ENCODE results near the gene SLMAP.

SLMAP gene

DNA sequence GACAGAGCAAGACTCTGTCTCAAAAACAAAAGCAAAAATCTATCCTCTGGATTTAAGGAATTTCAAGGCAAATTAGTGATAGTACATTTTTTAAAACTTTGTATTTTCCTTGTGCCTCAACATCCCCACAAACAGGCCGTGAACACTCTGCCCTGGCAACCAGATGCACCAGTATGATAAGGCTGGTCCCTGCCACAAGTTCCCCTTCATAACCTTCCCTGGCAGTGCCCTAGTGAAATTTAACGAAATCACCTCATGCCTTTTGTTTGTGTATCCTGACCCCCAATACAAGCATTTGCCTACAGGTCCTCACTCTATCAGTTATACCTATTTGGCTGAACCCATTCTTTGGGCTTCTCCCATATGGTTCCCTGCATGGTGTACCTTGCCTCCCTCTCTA is 144.7 kb downstream of the SLMAP start:
- DNase-seq: no peak

DNA sequence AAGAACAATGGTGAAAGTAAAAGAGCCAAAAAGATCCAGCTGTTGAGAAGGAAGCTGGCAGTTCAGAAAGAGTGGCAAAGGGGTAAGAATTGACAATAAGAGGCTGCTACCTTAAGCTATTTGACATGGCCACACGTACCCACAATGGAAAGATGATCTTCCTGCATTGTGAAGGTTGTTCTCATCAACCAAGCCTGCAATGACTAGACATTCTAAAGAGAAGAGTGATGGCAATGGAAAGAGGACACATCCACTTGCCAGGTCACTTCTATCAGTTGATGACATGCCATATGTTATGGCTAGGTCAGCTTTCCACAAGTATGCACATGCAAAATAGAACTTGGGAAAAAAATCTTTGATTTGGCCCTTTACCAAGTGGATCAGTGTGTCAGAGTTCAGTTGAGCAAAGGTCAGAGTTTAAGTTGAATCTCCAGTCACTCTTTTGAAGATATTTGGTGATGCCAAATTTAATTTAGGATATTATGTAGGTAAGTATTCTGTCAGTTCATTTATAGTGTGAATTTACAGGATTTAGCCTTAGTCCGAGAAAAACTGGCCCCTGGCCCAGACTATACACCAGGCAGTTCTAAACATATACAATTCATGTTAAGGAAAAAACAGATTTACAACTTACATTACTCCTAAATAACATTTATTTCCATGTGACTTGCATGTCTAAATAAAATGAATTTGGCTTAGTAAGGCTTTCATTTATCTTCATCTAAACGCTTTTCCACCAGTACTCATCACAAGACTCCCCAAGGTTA is 147.2 kb downstream of the SLMAP start:
- no peak for DNase-seq

DNA sequence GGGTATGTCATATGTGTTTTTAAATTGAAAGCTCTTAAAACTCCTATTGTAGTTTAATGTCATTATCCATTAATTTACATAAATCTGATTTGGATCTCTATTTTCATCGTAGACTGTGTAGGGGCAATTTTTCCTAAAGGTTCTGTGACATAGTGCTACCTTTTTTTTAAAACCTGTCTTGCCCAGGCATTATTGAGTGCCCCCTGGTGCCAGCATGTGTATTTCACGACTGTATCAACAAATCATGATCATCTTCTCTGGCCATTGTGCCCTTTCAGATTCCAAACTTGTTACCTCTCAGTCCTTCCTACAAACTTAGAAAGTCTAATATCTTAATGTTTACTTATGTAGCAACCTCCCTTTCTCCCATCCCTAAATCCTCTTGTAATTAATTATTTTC is 154.9 kb downstream of the SLMAP start:
- no peak for DNase-seq

DNA sequence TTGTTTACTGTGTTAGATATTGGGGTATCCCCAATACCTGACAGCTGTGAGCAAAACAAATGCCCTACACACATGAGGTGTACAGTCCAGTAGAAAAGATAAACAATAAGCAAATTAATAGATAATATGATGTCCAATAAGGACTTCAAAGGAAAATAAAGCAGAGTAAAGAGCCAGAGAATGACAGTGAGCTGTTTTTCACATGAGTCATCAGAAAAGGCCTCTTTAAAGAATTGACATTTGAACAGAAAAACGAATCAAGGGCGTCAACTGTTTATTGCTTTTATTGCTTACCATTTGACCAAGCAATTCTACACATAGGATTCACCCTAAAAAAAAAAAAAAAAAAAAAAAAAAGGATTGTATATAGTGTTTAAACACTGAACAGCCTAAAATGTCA is 155.5 kb downstream of the SLMAP start:
- DNase-seq: no peak

DNA sequence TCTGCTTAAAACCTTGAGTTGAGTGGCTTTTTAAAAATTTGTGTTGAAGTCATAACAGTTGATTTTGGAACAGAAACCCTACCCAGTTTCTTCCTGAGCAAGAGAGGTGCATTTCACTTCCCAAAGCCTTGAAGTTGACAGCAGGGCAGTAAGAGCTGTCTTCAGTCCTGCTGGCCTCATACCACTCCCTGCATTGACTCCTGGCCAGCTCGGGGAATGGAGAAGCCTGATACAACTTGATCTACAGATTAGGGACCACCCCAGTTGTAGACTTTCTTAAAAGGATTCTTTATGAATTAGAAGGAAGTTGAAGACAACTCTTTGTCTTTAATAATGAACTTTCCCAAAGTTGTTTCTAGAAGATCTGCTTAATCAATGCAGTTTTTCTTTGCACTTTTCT is 161.5 kb downstream of the SLMAP start:
- no peak for DNase-seq

DNA sequence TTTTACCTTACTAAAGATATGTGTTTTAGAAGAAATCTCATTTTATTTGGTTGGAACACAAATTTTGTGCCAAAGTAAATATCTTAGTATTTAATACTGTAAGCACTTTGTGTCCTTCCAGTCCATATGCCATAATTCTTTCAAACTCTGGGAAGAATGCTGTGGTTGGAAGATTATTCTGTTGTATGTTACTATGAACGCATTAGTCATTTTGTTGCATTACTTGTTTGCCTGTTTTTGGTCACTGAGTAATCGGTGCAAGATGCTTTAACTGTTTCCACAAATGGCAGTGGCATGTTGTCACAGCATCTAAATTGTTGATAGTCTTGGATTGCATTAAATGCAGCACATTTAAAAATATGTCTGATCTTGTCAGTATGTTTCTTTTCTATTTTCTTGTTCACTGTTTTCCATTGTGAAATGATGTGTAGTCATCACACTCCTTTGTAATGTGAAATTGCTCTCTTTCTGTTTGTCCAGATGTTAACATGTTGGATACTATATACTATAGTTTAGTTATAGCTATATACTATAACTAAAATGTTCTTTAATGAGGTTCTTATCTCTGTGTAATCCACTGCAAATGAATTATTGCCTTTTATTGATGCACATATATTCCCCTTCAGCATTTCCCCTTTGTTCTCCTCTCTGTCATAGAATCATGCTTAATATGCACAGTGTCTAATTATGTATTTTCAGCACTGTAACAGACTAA is 162.2 kb downstream of the SLMAP start:
- DNase-seq: no peak

DNA sequence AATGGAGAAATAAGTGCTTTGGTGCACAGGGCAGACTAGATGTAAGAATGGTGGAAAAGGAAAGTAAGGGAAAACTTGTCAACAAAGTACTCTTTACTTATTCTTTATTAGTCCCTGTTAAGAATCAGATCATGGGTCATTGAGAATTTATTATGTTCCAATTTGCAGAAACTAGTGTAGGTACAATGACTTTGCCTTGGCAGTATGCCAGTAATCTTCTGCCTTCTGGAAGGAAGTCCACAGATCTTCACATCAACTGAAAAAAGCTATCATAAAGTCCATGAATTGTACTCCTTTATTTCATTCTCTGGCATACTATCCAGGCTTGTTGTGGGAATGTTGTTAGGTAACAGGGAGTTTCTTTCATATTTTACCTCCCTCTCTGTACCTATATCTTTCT is 163.9 kb downstream of the SLMAP start:
- no peak for DNase-seq

DNA sequence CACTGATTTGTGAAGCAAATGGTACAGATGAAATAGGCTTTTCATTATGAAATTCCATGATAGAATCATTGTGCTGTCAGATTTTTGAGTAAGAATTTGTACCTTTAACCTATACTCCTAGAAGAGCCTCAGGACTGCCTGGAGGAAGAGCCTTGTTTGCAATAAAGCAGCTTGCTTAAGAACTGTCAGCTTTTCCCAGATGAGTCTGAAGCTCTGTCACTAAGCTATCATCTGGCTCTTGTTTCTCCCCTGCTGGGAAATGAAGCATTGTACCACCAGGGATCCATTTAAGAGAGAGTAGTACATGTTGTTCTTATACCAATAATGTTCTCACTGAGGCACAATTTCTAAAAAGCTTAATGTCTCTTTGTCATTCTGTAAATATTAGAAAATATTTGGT is 167.0 kb downstream of the SLMAP start:
- no peak for DNase-seq

DNA sequence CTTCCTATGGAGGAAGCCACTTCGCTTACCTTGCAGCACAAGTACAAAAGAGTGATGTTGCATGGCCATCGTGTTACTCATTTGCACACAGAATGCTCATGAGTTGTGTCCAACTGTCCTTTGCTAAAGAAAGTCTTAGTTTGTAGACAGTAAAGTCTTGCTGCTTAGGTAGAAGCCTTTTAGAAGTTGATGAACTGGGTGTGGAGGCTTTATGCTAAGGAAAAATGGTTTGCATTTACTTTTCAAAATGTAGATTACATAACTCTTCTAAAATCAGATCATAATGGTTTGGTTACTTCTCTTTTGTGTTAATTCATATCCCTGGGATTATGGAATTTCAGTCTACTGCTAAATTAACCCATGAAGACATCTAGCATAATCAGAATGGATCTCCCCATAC is 167.6 kb downstream of the SLMAP start:
- DNase-seq: no peak

DNA sequence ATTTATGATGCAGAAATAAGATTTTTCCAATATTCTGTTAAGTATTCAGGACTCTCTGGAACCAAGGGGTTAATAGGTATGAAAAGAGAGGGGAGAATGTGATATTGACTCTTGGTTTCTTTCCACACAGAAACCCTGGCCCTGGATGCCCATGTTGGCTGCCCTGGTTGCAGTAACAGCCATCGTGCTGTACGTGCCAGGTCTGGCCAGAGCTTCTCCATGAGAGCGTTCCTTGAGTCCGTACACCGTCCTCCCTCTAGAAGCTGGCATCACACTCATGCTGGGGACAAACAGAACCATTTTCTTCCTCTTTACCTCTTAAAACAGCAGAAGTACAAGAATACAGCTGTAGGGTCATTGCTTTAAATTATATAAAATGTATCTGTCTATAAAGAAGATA is 171.1 kb downstream of the SLMAP start:
- no peak for DNase-seq

DNA sequence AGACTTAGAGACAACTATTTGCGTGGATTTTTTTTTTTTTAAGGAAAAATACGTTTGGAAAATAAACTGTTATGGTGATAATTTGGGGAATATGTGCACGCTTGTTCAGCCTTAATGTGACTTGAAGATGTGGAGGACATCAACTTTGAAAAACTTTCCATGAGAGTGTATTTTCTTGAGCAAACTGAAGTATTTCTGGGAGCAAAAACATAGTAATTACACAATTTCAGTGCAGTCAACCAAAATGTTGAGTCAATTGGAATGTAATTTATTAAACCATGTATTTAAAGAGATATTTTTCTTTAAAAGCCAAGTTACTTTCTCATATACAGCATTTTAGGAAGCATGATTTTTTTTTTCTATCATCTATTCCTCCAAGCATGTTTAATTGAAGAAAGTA is 171.8 kb downstream of the SLMAP start:
- no peak for DNase-seq

DNA sequence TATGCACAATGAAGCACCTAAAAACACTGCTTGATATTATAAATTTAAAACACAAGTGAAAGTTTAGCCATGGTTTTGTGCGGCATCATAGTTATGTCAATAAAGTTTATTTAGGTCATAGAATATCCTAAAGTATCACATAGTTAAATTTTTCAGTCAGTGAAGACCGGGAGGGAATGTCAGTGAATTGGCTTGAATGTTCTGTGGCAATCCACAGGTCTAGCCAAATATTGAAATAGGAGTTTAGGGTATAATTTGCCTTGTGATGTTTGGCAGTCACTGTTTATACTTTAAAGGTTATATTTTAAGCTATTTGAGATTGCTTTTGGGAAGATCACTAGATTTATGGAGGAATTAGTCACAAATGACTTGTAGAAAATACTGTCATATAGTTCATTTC is 172.4 kb downstream of the SLMAP start:
- no peak for DNase-seq

DNA sequence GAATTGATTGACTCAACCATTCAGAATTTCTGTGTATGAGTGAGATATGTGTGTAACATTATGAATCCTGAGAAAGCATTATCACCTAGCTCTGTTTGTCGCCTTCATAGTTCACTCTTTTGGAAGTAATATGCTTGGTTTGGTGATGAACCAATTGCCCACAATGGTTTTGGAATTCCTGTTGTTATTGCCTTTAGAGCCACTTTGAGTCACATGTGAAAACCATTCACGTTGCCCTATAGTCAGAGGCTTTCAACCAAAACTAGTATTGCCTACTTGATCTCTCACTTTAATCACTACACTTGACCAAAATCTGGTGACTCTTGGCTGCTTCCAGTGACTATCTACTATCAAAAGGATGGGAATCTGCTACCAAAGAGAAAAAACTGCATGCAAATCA is 173.9 kb downstream of the SLMAP start:
- DNase-seq: no peak

DNA sequence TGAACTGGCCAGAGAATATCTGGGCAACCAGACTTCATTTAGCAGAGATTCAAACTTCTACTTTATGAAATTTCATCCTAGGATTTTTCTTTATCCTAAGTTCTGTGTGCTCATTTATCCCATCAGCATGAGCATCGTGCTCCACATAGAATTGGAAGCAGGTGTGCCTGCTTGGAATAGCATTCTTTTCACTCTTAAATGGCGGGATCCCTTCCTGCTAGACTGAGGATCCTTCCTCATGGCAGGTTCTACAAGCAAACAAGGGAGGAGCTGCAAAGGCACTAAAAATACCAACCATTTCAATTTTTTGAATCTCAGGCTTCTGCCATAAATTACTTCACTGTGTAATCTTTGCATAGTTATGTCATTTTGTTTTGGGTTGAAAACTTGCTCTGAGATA is 177.5 kb downstream of the SLMAP start:
- no peak for DNase-seq

DNA sequence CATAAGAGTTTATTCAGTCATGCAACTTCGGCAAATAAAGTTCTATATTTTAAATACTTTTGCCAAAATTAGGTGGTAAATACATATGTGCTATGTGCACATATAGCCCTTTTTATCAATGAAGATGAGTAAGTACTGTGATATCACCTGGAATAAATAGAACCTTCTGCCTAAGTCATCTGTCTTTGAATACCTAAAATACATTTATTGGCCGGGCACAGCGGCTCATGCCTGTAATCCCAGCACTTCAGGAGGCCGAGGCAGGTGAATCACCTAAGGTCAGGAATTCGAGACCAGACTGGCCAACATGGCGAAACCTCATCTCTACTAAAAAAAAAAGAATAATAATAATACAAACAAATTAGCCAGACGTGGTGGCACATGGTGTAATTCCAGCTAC is 178.3 kb downstream of the SLMAP start:
- no peak for DNase-seq

DNA sequence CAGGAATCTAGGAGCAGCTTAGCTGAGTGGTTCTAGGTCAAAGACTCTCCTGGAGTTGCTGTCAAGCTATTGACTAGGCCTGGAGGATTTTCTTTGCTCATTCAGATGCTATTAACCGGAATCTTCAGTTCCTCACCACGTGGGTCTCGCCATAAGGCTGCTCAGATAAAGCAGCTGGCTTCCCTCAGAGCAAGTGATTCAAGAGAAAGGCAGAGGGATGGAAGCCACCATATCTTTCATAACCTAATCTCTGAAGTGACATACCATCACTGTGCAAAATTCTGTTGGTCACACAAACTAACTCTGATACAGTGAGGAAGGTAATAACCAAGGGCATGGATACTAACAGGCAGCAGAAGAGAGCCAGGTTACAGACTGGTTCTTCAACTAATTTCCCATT is 179.4 kb downstream of the SLMAP start:
- no peak for DNase-seq

DNA sequence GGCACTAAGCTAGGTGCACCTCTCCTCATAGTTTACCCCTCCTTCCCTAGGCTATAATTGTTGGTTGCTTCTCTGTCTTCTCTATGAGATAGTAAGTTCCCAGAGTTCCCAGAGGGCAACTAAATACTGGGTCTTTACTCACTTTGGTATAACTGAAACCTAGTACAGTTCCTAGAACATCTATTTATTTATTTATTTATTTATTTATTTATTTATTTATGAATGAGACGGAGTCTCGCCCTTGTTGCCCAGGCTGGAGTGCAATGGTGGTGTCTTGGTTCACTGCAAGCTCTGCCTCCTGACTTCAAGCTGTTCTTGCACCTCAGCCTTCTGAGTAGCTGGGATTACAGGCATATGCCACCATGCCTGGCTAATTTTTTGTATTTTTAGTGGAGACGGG is 181.0 kb downstream of the SLMAP start:
- no peak for DNase-seq

DNA sequence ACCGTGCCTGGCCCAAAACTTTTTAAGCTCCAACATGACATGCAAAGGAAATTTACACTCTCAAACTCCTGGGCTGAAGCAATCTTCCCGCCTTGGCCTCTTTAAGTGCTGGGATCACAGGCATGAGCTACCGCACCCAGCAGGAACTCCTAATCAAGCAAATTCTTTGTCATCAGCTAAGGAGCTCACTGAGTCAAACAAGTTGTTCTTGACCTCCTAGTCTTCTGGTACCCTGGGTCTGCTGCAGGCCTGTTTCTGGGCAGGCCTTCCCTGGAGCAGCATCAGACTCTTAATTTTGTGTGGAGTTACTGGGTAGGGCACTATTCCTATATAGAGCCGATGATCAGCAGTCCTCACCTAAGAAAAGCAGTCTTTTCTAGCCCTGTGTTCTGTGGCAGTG is 183.7 kb downstream of the SLMAP start:
- DNase-seq: no peak

DNA sequence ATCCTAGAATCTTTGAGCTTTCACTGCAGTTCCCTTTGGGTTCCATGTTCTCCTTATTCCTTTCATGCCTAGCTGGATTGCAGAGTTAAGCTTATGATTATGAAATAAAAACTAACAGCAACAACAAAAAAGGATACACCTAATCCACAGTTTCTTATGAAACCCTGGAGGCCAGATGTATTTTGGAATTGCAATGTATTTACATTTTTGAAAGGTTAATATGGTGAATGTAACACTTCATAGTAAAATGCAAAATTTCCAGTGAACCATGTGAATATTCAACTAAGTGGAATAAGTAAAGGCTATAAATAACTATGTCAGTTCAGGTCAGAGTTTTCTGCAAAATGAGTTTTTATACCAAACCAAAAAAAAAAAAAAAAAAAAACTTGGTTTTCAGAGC is 186.3 kb downstream of the SLMAP start:
- DNase-seq: no peak

DNA sequence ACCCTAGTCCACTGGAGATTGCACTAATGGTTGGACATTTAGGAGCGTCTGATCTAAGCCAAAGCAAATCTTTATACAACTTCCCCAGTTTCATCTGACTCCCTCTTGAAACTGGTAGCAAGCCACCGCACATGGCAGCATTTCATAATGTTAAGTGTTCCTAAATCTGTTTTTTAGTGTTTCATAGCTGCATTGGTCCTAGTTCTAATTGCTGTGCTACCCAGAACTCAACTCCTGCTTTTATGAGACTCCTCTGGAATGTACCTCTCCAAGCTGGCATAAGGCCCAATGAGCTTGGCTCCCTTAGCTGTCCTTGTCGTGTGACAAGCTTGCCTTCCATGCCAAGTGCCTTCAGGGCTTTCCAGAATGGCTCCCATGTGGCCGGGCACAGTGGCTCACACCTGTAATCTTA is 186.8 kb downstream of the SLMAP start:
- no peak for DNase-seq

DNA sequence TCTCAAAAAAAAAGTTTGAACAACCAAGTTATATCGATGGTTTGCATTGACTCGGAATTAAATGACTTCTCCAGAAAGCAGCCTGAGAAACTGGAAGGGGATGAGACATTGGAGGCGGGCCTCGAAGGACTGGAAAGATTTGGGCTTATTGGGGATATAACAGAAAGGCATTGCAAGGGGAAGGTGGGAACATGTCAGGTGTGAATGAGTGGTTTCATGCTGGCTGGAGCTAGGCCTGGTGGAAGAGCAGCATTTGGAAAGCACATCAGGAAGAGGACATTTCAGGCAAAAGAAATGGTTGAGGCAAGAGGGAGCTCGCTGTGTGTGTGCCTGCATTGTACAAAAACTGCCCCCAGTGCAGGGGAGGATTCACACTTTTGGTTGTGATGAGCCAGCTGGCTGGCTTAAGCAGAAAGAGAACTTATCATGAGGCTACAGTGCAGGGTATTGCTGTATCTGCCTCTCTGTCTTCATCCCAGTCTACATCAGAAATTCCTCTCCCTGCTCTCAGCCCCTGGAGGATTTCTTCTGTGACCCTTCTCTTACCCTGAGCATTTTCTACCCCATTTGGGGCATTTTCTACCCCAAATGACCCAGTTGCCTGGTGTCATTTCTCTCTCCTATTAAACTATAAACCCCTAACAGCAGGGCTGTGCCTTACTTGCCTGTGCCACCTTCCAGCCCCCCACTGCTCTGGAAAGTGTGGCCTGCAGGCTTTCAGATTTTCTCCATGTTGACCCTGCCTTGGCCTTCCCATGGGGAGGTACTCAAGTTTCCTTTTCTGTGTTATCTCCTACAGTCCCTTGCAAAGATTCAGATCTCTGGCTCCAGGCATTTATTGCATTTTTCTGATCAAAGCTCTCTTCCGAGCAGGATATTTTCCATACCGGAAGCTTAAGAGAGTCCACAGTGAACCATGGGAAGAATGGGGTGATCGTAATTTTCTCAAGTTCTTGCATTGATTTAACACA is 187.7 kb downstream of the SLMAP start:
- no peak for DNase-seq

DNA sequence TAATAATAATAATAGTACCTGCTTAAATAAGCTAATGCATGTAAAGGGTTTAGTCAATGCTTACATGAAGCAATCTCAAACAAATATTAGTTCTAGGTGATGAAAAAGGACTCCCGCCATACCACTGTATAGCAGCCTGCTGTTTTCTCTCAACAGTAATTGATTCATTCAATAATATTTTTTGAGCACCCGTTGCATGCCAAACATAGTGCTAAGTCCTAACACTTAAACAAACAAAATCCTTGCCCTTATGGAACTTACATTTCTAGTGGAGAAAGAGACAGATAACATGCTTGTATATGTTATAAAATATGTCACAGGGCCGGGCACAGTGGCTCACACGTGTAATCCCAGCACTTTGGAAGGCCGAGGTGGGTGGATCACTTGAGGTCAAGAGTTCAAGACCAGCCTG is 190.9 kb downstream of the SLMAP start:
- no peak for DNase-seq

DNA sequence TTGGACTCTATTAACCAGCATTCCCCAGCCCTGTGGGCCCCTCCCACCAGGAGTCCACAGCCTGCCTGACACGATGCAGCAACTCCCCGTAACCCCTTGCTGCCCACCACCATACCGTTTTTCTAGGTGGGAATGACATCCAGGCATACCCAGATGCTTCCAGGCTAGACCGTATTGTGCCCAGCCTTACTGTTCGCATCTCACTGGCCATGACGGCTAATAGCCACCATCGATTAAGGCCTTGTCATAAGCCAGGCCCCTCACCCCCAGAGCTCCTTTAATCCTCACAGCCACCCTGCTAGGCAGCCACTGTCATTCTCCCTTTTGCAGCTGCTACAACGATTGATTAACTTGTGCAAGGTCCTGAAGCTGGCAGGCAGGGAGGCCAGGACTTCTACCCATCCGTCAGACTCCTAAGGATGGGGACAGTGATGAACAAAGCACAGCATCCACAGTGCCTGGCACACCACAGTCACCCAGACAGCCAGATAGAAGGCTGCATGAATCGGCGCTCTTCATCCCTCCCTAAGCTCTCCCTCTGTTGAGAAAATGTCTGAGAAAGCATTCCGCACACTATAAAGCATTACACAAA is 192.1 kb downstream of the SLMAP start:
- no peak for DNase-seq

Measured in NCI-H2107 (cell line).